B cell (primary cell): ENCODE measurements around the gene CCSAP.

Experiments
- EZH2 ChIP-seq: IDR thresholded peaks from 2 replicates; pipeline ENCODE4 v1.6.1; 2012; ENCODE audit warnings: borderline replicate concordance, low read depth, mild to moderate bottlenecking, moderate library complexity, low read length; ENCODE audit not compliant: insufficient read depth, poor library complexity, severe bottlenecking
- TF ChIP-seq, protein P1 (sequence below): fragments of 200-600 bp; IDR thresholded peaks from one replicate; pipeline ENCODE4 v1.8.0; 2022; ENCODE audit warnings: antibody characterized with exemption, mild to moderate bottlenecking

- TF ChIP-seq, protein P1, sequence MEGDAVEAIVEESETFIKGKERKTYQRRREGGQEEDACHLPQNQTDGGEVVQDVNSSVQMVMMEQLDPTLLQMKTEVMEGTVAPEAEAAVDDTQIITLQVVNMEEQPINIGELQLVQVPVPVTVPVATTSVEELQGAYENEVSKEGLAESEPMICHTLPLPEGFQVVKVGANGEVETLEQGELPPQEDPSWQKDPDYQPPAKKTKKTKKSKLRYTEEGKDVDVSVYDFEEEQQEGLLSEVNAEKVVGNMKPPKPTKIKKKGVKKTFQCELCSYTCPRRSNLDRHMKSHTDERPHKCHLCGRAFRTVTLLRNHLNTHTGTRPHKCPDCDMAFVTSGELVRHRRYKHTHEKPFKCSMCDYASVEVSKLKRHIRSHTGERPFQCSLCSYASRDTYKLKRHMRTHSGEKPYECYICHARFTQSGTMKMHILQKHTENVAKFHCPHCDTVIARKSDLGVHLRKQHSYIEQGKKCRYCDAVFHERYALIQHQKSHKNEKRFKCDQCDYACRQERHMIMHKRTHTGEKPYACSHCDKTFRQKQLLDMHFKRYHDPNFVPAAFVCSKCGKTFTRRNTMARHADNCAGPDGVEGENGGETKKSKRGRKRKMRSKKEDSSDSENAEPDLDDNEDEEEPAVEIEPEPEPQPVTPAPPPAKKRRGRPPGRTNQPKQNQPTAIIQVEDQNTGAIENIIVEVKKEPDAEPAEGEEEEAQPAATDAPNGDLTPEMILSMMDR, result no peak
- TF ChIP-seq EZH2, result no peak
These were observed 2.4 kb downstream of the CCSAP start for GRCh38 chr1:229340496-229340895.
